Uterus (tissue), 4 donors: ENCODE data around the gene ALDH16A1. TPM values are rescaled to one million over a fixed set of nuclear protein-coding genes. Genes with fewer than 3 reads are reported as not detected.

Experiments used
- DNase-seq, 2 donors: peaks; one replicate each; pipeline ENCODE4 v3.0.0-alpha.2; 2019 to 2020
- H3K27ac ChIP-seq, 2 donors: fragments of 200-600 bp; sonication (generic); 1 replicate in 1 of 2; 2 replicates in 1 of 2; pipeline ENCODE4 v1.5.1; 2016 to 2018
- H3K27me3 ChIP-seq, 2 donors: fragments of 200-600 bp; sonication (generic); one replicate each; pipeline ENCODE4 v1.5.1; 2018 to 2019; ENCODE audit warnings: control low read depth in 1 of 2
- H3K36me3 ChIP-seq, 2 donors: fragments of 200-600 bp; sonication (generic); one replicate each; pipeline ENCODE4 v1.5.1; 2019; ENCODE audit warnings: control low read depth in 1 of 2
- H3K4me1 ChIP-seq, 2 donors: fragments of 200-600 bp; sonication (generic); one replicate each; pipeline ENCODE4 v1.5.1; 2018 to 2019; ENCODE audit warnings: control low read depth in 1 of 2
- H3K4me3 ChIP-seq, 2 donors: fragments of 200-600 bp; sonication (generic); 1 replicate in 1 of 2; 2 replicates in 1 of 2; pipeline ENCODE4 v1.5.1; 2018 to 2019; ENCODE audit warnings: mild to moderate bottlenecking in 1 of 2
- H3K9me3 ChIP-seq, 2 donors: fragments of 200-600 bp; sonication (generic); one replicate each; pipeline ENCODE4 v1.5.1; 2019; ENCODE audit warnings: control low read depth in 1 of 2
- POLR2A ChIP-seq, 2 donors: fragments of 450-650 bp; IDR thresholded peaks; one replicate each; pipeline ENCODE4 v1.6.1; 2016; ENCODE audit warnings: antibody characterized with exemption in 2 of 2, mild to moderate bottlenecking in 1 of 2, moderate library complexity in 1 of 2
- intact Hi-C: fragments of 100-400 bp; cut with DNase I; formaldehyde crosslinking; loops from one replicate; pipeline ENCODE4 v1.15.1; 2023; ENCODE audit warnings: low total_unique reads
- total RNA-seq, 4 donors: library from RNA; depleted of rRNA in 3 of 4; stranded (reverse); fragments of >200 nt in 3 of 4; gene quantifications; one replicate each; pipeline versions ENCODE4 v1.1.0 to v1.2.4, GENCODE V29; 2014 to 2023
- TF ChIP-seq, protein P1 (sequence below), 4 experiments: fragments of 200-600 bp in 2 of 4; fragments of 450-650 bp in 2 of 4; sonication (generic) in 2 of 4; IDR thresholded peaks; one replicate each; pipeline ENCODE4 v1.5.1; 2016 to 2019; ENCODE audit warnings: antibody characterized with exemption in 4 of 4, mild to moderate bottlenecking in 2 of 4, moderate library complexity in 1 of 4
- donor health status: DM: yes; HTN: yes; CAD: no.

ALDH16A1 gene
- total RNA-seq, 4 donors from 2014 or later = 13.5 to 40.8 (median 34.5) TPM

DNA sequence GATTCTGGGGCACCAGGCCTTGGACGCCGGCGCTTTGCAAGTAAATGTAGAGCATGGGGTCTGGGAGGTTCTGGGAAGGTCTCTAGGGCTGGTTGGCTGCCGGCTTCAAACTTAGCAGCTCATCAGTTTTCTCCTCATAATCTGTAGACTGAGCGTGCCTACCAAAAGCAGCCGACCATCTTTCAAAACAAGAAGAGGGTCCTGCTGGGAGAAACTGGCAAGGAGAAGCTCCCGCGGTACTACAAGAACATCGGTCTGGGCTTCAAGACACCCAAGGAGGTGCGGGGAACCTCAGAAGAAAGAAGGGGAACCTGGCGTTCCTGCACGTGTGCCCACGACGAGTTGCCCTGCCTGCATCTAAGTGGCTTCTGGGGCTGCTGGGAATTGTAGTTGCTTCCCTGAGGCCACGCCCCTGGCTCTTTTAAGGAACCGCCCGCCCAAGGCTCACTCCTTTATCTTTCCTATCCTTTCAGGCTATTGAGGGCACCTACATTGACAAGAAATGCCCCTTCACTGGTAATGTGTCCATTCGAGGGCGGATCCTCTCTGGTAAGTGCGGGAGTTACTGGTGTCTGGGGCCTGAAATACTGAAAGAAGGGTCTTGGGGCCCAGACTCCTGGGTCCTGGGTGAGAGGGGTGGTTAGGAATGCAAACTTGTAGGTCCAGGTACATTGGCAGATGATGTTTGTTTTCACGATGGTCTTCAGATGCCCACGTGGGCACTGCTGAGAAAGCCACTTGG lies 44.2 kb downstream of the ALDH16A1 start:
- Histone ChIP-seq H3K36me3 (no peaks in the 10 kb centered on the region), H3K4me3 (peak overlapping the region; percentile 80 to 94), H3K4me1 (peaks cover 7 to 14% of the 10 kb centered on the region in 2 donors), H3K27ac (peak overlapping the region; percentile 95 to 99), H3K9me3 (no peaks in the 10 kb centered on the region), H3K27me3 (no peaks in the 10 kb centered on the region)
- TF ChIP-seq POLR2A (IDR thresholded peaks at IDR 0.05) = no peak
- TF ChIP-seq, protein P1, sequence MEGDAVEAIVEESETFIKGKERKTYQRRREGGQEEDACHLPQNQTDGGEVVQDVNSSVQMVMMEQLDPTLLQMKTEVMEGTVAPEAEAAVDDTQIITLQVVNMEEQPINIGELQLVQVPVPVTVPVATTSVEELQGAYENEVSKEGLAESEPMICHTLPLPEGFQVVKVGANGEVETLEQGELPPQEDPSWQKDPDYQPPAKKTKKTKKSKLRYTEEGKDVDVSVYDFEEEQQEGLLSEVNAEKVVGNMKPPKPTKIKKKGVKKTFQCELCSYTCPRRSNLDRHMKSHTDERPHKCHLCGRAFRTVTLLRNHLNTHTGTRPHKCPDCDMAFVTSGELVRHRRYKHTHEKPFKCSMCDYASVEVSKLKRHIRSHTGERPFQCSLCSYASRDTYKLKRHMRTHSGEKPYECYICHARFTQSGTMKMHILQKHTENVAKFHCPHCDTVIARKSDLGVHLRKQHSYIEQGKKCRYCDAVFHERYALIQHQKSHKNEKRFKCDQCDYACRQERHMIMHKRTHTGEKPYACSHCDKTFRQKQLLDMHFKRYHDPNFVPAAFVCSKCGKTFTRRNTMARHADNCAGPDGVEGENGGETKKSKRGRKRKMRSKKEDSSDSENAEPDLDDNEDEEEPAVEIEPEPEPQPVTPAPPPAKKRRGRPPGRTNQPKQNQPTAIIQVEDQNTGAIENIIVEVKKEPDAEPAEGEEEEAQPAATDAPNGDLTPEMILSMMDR (IDR thresholded peaks at IDR 0.05) = no peak
- DNase-seq = no peak
- intact Hi-C loops = no loop called here

DNA sequence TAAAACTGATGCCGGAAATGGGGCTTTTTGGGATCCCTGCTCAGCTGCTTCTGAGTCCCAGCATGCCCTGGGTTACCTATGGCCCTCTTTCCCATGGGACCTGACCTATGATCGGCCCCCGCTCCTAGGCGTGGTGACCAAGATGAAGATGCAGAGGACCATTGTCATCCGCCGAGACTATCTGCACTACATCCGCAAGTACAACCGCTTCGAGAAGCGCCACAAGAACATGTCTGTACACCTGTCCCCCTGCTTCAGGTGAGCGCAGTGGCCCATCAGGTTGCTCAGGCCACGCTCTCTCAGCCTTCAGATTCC lies 44.7 kb downstream of the ALDH16A1 start:
- TF ChIP-seq POLR2A (IDR thresholded peaks at IDR 0.05) = no peak
- TF ChIP-seq, protein P1 (IDR thresholded peaks at IDR 0.05) = no peak
- Histone ChIP-seq H3K4me3 (no peak overlapping the region), H3K27ac (peak overlapping the region; percentile 95 to 99), H3K27me3 (no peaks in the 10 kb centered on the region), H3K9me3 (no peaks in the 10 kb centered on the region), H3K36me3 (no peaks in the 10 kb centered on the region), H3K4me1 (peaks cover 7 to 14% of the 10 kb centered on the region in 2 donors)
- DNase-seq = no peak
- intact Hi-C loops = no loop called here

DNA sequence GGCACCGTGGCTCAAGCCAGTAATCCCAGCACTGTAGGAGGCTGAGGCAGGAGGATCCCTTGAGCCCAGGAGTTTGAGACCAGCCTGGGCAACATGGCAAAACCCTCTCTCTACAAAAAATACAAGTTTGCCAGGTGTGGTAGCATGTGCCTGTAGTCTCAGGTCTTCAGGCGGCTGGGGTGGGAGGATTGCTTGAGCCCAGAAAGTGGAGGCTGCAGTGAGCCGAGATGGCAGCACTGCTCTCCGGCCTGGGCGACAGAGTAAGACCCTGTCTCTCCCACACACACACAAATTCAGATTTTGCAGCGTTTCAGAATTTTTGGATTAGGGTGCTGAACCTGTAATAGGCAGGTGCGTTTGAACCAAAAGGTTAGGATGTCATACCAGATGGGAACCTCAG lies 45.5 kb downstream of the ALDH16A1 start:
- Histone ChIP-seq H3K27me3 (no peaks in the 10 kb centered on the region), H3K4me1 (peaks cover 11 to 14% of the 10 kb centered on the region in 2 donors), H3K36me3 (no peaks in the 10 kb centered on the region), H3K4me3 (no peak overlapping the region), H3K9me3 (no peaks in the 10 kb centered on the region), H3K27ac (no peak overlapping the region)
- no peak for DNase-seq
- intact Hi-C loops = no loop called here
- TF ChIP-seq, protein P1 (IDR thresholded peaks at IDR 0.05) = no peak
- TF ChIP-seq POLR2A (IDR thresholded peaks at IDR 0.05) = no peak

DNA sequence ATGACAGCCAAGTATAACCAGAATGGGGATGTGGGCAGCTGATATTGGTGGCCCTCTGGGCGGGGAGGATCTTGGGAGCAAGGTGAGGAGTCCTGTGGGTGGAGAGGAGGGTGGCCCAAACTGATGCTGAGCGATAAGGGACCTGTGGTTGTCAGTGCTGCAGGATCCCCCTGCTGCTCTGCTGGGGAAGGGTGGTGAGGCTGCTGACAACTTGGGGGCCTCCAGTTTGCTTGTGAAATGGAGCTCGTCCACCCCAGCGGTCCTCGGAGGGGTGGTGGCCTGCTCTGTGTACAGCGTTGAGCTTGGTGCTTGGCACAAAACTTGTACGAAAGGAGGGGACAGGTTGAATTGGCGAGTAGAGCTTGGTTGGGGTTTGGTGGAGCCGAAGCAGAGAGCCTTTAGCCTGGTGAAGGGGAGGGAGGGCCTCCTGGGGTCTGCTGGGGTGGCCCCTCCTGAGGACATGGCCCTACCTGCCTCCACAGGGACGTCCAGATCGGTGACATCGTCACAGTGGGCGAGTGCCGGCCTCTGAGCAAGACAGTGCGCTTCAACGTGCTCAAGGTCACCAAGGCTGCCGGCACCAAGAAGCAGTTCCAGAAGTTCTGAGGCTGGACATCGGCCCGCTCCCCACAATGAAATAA lies 46.1 kb downstream of the ALDH16A1 start:
- H3K4me3 ChIP-seq = no peak overlapping the region
- no peak for TF ChIP-seq POLR2A (IDR thresholded peaks at IDR 0.05)
- TF ChIP-seq, protein P1 (IDR thresholded peaks at IDR 0.05) = no peak
- no peaks in the 10 kb centered on the region for H3K36me3 ChIP-seq
- H3K27me3 ChIP-seq = no peaks in the 10 kb centered on the region
- peaks cover 11 to 14% of the 10 kb centered on the region in 2 donors for H3K4me1 ChIP-seq
- no peak for DNase-seq
- H3K27ac ChIP-seq = peak overlapping the region in 1 of 2 donors; percentile 80
- intact Hi-C loops = no loop called here
- H3K9me3 ChIP-seq = no peaks in the 10 kb centered on the region

DNA sequence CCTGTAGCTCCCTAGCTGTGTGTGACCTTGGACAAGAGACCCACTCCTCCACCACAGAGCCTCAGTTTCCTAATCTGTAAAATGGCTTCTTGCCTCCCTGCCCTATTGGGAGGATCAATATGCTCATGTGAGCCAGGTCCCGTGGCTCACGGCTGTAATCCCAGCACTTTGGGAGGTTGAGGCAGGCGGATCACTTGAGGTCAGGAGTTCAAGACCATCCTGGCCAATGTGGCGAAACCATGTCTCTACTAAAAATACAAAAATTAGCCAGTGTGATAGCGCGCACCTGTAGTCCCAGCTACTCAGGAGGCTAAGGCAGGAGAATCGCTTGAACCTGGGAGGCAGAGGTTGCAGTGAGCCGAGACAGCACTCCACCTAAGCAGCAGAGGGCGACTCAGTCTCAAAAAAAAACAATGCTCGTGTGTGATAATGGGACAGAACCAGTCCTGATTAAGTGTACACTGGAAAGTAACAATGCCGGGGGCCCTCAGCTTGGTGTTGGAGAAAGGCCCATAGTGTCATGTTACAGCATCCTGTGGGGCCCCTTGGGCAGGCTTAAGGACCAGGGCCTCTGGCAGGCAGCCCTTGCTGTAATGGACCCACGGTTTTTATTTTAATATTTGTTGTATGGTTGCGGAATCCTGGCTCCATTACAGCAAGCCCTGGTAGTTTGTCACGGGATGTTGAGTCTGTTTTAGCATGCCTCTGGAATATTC lies 50.0 kb downstream of the ALDH16A1 start:
- intact Hi-C loops = loop anchor here (2.0 kb wide), 1 partner anchor 46 kb away; no protein-coding TSS in a partner anchor
- Histone ChIP-seq H3K9me3 (no peaks in the 10 kb centered on the region), H3K4me3 (no peak overlapping the region), H3K36me3 (no peaks in the 10 kb centered on the region), H3K4me1 (peaks cover 2 to 5% of the 10 kb centered on the region in 2 donors), H3K27ac (peak overlapping the region; percentile 18 to 65), H3K27me3 (no peaks in the 10 kb centered on the region)
- peak; percentile 56 to 64 for DNase-seq
- TF ChIP-seq, protein P1 (IDR thresholded peaks at IDR 0.05) = peak; percentile 70 to 86 (median 78)
- TF ChIP-seq POLR2A (IDR thresholded peaks at IDR 0.05) = no peak
